Peyer's patch (tissue), 4 donors: ENCODE results near the gene GREM2.

Experiments
- POLR2A ChIP-seq, 2 donors: fragments of 450-650 bp; IDR thresholded peaks; one replicate each; pipeline ENCODE4 v1.5.1; 2017; ENCODE audit warnings: antibody characterized with exemption in 2 of 2, mild to moderate bottlenecking in 2 of 2, moderate library complexity in 2 of 2
- TF ChIP-seq, protein P1 (sequence below), 6 experiments: fragments of 450-650 bp in 4 of 6; fragments of 200-600 bp in 2 of 6; sonication (generic) in 1 of 6; IDR thresholded peaks; one replicate each; pipeline ENCODE4 v1.5.1; 2017 to 2019; ENCODE audit warnings: antibody characterized with exemption in 6 of 6, mild to moderate bottlenecking in 3 of 6, moderate library complexity in 1 of 6

GRCh38 chr1:240572328-240572727 is 39.6 kb downstream of the GREM2 start:
- no peak for TF ChIP-seq POLR2A (IDR thresholded peaks at IDR 0.05)
- TF ChIP-seq, protein P1, sequence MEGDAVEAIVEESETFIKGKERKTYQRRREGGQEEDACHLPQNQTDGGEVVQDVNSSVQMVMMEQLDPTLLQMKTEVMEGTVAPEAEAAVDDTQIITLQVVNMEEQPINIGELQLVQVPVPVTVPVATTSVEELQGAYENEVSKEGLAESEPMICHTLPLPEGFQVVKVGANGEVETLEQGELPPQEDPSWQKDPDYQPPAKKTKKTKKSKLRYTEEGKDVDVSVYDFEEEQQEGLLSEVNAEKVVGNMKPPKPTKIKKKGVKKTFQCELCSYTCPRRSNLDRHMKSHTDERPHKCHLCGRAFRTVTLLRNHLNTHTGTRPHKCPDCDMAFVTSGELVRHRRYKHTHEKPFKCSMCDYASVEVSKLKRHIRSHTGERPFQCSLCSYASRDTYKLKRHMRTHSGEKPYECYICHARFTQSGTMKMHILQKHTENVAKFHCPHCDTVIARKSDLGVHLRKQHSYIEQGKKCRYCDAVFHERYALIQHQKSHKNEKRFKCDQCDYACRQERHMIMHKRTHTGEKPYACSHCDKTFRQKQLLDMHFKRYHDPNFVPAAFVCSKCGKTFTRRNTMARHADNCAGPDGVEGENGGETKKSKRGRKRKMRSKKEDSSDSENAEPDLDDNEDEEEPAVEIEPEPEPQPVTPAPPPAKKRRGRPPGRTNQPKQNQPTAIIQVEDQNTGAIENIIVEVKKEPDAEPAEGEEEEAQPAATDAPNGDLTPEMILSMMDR (IDR thresholded peaks at IDR 0.05), result no peak
